Measurements from ENCODE around the gene HMGA1. TPM values are rescaled to one million over a fixed set of nuclear protein-coding genes. Genes with fewer than 3 reads are reported as not detected.
A peak's percentile ranks its signal among the peaks of the same experiment; 100 is the strongest.

The HMGA1 gene
- total and polyA plus RNA-seq, 2 of the 13 experiments (the other 11 are each of a cell fraction or from before 2014, with no cell fraction given): 117 to 145 TPM

DNA sequence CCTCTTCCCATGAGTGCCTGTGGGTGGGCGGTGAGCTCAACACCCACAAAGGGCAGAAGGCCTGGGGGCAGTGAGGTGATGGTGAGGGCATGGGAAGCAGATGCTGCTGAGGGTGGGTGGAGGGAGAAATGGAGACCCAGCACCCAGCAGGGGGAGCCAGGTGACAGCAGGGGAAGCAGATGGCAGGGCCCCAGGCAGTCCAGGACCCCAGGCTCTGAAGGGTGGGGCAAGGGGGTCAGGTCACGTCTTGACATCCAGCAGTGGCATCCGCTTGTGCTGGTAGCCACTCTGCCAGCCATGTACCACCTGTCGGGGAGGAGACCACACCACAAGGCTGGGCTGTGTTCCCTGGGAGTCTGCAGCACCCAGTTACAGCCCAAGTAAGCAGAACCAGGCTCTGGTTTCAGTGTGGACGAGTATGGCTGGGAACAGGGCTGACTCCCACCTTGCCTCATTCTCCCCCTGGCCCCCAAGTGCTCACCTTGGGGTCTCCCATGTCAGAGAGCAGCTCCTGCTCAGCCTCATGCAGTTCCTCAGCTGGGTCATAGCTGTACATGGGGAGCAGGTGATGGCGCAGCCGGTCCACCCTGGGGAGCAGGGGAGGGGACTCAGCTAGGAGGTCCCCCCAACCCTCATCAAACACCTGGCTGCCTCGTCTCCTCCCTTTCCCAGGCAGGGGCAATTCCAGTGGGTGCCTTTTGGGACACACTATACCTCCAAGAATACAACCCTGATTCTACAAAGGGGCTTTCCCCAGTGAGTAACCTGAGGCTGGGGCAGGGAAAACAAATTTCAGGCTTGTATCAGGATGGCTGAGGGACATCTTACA, 10.1 kb downstream of the HMGA1 start (continued):
- TF ChIP-seq, protein P1, sequence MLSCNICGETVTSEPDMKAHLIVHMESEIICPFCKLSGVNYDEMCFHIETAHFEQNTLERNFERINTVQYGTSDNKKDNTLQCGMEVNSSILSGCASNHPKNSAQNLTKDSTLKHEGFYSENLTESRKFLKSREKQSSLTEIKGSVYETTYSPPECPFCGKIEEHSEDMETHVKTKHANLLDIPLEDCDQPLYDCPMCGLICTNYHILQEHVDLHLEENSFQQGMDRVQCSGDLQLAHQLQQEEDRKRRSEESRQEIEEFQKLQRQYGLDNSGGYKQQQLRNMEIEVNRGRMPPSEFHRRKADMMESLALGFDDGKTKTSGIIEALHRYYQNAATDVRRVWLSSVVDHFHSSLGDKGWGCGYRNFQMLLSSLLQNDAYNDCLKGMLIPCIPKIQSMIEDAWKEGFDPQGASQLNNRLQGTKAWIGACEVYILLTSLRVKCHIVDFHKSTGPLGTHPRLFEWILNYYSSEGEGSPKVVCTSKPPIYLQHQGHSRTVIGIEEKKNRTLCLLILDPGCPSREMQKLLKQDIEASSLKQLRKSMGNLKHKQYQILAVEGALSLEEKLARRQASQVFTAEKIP (CRISPR knock-in tag; IDR thresholded peaks at IDR 0.05; ENCODE audit: borderline replicate concordance): no peak
- TF ChIP-seq TCF7L2 (IDR thresholded peaks at IDR 0.05; ENCODE audit: low read depth, low read length): no peak
- no peak for TF ChIP-seq IRF2 (CRISPR knock-in tag; IDR thresholded peaks at IDR 0.05)
- TF ChIP-seq BRD4 (CRISPR knock-in tag; IDR thresholded peaks at IDR 0.05): no peak
- no peak for TF ChIP-seq KDM5B (CRISPR knock-in tag; IDR thresholded peaks at IDR 0.05; ENCODE audit: borderline replicate concordance)
- TF ChIP-seq FOXA1 (IDR thresholded peaks at IDR 0.05): no peak
- TF ChIP-seq FOXA1 (CRISPR knock-in tag; IDR thresholded peaks at IDR 0.05): peak; percentile 7; the same call in 1 of the 2 replicates
- TF ChIP-seq, protein P2, sequence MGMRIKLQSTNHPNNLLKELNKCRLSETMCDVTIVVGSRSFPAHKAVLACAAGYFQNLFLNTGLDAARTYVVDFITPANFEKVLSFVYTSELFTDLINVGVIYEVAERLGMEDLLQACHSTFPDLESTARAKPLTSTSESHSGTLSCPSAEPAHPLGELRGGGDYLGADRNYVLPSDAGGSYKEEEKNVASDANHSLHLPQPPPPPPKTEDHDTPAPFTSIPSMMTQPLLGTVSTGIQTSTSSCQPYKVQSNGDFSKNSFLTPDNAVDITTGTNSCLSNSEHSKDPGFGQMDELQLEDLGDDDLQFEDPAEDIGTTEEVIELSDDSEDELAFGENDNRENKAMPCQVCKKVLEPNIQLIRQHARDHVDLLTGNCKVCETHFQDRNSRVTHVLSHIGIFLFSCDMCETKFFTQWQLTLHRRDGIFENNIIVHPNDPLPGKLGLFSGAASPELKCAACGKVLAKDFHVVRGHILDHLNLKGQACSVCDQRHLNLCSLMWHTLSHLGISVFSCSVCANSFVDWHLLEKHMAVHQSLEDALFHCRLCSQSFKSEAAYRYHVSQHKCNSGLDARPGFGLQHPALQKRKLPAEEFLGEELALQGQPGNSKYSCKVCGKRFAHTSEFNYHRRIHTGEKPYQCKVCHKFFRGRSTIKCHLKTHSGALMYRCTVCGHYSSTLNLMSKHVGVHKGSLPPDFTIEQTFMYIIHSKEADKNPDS (CRISPR knock-in tag; IDR thresholded peaks at IDR 0.05): no peak
- TF ChIP-seq FOXP1 (IDR thresholded peaks at IDR 0.05): no peak
- no peak for TF ChIP-seq FOXP1 (CRISPR knock-in tag; IDR thresholded peaks at IDR 0.05)
- TF ChIP-seq DZIP1 (CRISPR knock-in tag; IDR thresholded peaks at IDR 0.05): no peak
- TF ChIP-seq BCL3 (CRISPR knock-in tag; IDR thresholded peaks at IDR 0.05): no peak
- no peak for TF ChIP-seq ZSCAN12 (CRISPR knock-in tag; IDR thresholded peaks at IDR 0.05)
- no peak for TF ChIP-seq ZNF232 (CRISPR knock-in tag; IDR thresholded peaks at IDR 0.05; ENCODE audit: borderline replicate concordance)
- TF ChIP-seq IKZF4 (CRISPR knock-in tag; IDR thresholded peaks at IDR 0.05; ENCODE audit: borderline replicate concordance, low read depth, not compliant biosample characterization): no peak
- peak; percentile 86 for TF ChIP-seq XRCC5 (optimal IDR thresholded peaks at IDR 0.05; ENCODE audit: low read length)
- TF ChIP-seq GLI4 (CRISPR knock-in tag; IDR thresholded peaks at IDR 0.05; ENCODE audit: borderline replicate concordance): no peak
- peak; percentile 56 for TF ChIP-seq ZNF768 (CRISPR knock-in tag; IDR thresholded peaks at IDR 0.05)
- 0 out of 2 replicates have a peak, but pooled peaks have one; percentile 31 for TF ChIP-seq ZBTB38 (CRISPR knock-in tag; IDR thresholded peaks at IDR 0.05)
- no peak for TF ChIP-seq ZNF367 (CRISPR knock-in tag; IDR thresholded peaks at IDR 0.05; ENCODE audit: borderline replicate concordance)
- no peak; the same call in 1 of the 2 replicates for TF ChIP-seq HIVEP1 (CRISPR knock-in tag; IDR thresholded peaks at IDR 0.05)
- no peak for TF ChIP-seq CC2D1A (CRISPR knock-in tag; IDR thresholded peaks at IDR 0.05)
- no peak for TF ChIP-seq EZH2 (conservative IDR thresholded peaks at IDR 0.05; ENCODE audit: low read depth, low read length)
- TF ChIP-seq POLR2G (IDR thresholded peaks at IDR 0.05; ENCODE audit: low read depth, low read length): peak; percentile 64

Measured in HepG2 (cell line).